ENCODE data around the gene SYT2.
"Not testable (repeated sequence)": the region's sequence is repeated elsewhere in the genome, so short reads cannot be mapped to it uniquely, and the experiment has no call there.

The SYT2 gene

GRCh38 chr1:202710070-202711045 is at the start of gene SYT2:
SYT2 (minus strand) TSS chr1:202710454; CDS start chr1:202605772, 104,682 bp downstream.
- DNase-seq = no peak

- no peak for DNase-seq
These were observed 46.1 kb upstream of the SYT2 start for GRCh38 chr1:202756391-202756790.

DNA sequence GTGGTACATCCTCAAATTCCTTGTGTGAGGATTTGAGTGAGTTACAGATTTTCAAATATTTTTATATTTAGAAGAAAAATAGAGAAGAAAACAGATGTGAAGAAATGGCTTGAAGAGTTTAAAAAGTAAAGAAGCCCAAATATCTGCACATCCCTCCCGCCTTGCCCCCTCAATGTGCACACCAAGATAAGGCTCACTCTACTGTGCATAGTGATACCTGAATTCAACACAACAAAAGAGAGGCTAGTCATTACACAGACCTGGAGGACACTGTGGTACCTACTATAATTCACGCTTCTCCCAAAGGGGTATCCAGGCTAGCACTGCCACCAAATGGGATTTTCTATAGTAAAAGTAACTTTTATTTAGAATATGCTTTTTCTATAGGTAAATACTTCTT is 44.0 kb upstream of the SYT2 start:
- DNase-seq = no peak

GRCh38 chr1:202752774-202753173 is 42.5 kb upstream of the SYT2 start:
- DNase-seq = peak in 1 of 2 experiments; percentile 9

- DNase-seq = peak in 1 of 2 experiments; percentile 10
These were observed 40.5 kb upstream of the SYT2 start for GRCh38 chr1:202750761-202751160.

- DNase-seq = no peak
These were observed 39.8 kb upstream of the SYT2 start for GRCh38 chr1:202750024-202750423.

- DNase-seq = no peak
These were observed 35.2 kb upstream of the SYT2 start for GRCh38 chr1:202745323-202745888.

- DNase-seq = not testable (repeated sequence)
These were observed 34.5 kb upstream of the SYT2 start for GRCh38 chr1:202744770-202745169.

GRCh38 chr1:202742496-202742895 is 32.2 kb upstream of the SYT2 start:
- DNase-seq = no peak

- no peak for DNase-seq
These were observed 23.0 kb upstream of the SYT2 start for GRCh38 chr1:202733251-202733650.

DNA sequence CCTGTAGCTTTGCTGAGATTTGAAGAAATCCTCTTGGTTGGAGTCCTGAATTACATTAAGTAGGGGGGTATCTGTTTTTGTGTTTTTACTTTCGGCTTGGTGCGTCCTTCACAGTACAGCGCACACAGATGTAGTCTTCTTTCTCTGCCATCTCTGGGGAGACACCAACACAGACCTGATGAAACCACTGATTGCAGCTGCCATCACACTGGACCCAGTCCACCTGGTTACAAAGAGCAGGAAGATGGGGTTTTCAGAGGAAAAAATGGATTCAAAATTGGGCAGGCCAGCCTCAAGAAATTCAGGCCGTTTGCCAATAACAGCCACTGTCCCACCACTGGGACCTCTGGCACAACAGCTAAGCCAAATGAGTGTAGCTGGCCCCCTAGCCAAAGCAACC is 18.7 kb upstream of the SYT2 start:
- DNase-seq = no peak

DNA sequence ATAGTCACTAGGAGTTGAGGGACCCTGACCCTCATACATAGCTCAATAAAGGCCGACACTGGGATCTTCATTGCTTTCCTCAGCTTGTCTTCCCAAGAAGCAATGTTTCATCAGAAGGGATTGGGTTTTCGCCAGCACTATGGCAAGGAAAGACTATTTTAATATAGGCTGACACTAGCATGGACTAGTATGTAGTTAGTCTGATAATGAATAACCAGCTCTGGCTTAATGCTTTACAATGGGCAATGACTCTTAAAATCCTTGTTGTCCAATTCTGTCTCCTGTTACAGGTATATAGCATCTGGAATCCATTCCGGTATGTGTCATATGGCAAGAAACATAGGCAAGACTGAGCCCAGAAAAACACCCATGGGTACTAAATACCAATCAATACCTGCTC is 15.3 kb upstream of the SYT2 start:
- DNase-seq = no peak

DNA sequence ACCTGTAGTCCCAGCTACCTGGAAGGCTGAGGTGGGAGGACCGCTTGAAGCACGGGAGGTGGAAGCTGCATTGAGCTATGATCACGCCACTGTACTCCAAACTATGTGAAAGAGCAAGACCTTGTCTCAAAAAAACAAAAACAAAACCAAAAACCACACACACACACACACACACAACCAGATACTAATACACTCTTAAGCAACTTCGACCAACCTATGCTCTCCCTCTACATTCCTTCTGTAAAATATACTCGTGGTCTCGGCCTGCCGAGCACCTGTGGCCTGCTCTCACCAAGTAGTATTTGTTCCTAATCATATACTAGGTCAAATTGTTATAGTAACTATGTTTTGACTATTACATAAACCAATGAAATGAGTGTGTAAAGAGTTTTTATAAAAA is 13.5 kb upstream of the SYT2 start:
- no peak for DNase-seq

GRCh38 chr1:202723046-202723445 is 12.8 kb upstream of the SYT2 start:
- DNase-seq = not testable (repeated sequence)

DNA sequence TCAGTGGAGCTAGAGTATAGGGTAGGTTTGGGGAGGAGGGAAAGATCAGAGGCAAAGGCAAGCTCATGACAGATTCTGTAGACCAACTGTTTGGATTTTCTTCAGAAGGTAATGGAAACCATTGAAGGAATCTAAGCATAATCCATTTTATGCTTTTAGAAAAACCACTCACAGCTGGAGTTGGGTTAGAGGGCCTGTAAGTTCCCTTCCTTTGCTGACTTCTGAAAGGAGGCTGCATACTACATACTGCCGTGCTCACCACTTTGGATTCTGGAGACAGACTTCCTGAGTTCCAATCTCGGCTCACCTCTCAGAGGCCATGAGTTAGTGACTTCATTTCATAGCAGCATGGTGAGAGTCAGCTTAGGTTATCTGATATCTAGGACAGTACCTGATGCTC is 6.4 kb upstream of the SYT2 start:
- DNase-seq = no peak

DNA sequence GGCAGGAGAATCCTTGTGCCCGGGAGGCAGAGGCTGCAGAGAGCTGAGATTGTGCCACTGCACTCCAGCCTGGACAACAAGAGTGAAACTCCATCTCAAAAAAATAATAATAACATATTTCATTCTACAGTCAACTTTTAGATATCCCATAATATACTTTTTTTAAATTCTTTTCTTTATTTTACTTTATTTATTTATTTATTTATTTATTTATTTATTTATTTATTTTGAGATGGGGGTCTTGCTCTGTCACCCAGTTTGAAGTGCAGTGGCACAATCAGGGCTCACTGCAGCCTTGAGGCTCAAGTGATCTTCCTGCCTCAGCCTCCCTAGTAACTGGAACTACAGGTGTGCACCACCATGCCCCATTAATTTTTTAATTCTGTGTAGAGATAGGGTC is 3.9 kb upstream of the SYT2 start:
- not testable (repeated sequence) for DNase-seq

GRCh38 chr1:202713110-202713509 is 2.9 kb upstream of the SYT2 start:
- no peak for DNase-seq

DNA sequence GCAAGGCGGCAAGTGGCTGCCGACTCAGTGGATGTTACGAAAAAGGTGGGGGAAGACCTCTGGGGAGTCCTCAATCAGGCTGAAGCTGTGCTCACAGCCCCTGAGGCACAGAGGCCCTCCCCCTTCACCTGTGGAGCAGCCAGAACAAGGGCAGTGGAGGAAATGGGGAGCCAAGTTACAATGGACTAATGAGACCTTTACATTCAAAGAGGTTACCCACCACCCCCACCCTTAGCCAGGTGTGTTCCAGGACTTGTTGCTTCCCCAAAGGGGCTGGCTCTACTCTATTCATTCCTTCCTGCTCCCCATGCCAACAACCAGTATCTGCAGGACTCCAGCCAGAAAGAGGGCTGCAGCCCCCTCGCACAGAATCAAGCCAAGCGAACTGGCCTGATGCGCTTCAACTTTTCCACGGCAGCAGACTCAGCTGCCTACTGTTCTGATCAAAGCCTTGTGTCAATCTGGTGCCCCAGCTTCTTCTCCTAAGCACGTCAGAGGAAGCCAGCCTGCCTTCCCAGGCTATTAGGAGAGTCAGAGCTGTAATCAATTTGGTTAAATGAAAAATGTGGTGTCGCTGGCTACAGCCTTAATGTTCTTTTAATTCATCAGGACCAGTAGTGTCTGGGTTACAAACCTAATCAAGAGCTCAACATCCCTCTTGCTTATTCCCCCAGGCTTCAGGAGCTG is 1.8 kb upstream of the SYT2 start:
- DNase-seq = no peak

DNA sequence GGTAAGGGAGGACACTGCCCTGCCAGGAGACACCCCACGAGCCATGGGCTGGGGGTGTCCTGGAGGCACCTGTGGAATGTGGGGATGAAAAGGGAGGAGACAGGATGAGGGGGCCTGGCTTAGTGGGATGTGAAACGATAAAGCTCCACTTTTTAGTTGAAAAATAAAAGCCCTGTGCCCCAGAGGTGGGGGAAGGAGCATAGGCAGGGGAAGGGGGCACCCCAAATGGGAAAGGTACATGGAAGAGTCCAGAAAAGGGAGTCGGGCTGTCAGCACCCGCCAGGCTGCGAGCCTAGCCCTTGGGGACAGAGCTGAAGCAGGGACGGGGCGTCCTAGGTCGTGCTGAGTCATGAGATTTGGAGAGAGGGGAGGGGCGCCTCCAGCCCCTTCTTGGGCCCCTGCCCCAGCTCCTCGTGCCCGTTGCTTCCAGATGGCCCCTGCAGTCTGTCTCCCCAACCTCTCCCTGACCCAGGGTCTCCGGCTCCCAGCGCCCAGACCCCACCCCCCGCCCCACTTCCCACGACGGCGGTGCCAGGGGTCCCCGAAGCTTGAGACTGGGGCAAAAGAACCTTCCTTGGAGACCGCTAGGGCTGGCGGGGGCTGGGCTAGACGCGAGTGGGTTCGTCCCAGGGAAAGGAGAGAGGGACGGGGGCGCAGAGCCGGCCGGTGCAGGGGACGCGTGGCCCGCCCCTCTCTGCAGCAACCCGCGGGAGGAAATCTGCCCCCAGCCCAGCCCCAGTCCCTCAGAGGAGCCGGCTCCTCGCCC is 795 bp downstream of the SYT2 start:
- DNase-seq = no peak

DNA sequence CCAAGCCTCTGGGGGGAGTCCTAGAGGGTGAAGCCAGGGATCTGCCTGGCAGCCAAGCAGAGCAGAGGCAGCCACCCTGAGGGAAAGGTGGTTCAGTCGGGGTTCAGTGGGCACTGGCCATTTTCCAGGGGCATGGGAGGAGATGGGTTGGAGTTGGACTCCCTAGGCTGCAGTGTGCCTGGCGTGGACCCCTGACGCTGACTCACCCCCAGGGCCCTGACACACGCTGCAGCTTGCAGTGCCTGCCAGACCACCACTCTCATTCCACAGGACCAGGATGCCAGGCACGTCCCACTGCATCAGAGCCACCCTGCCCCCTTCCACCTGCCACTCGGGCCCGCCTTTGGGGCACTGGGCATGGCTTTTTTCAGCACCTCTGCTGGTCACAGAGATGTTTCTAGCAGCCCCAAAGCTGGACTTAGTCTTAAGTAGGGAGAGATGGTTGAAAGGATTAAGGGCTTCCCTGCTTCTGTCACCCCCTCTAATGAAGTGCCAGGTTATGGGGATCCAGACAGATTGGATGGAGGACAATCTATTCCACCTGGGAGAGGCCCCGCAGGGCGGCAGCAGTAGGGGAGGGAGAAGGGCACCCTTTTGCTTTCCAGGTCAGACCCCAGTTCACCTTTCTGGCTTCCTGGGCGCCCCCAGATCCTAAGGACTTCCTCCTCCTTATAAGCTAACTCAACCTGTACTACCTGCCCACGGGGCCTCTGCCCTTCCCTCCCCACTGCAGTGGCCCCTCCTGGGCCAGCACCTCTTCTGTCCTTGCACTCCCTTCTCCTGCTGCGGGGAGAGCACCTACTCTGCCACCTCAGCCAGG is 1.6 kb downstream of the SYT2 start:
- no peak for DNase-seq

GRCh38 chr1:202706851-202707250 is 3.4 kb downstream of the SYT2 start:
- DNase-seq = no peak

GRCh38 chr1:202704601-202705000 is 5.7 kb downstream of the SYT2 start:
- DNase-seq = no peak
